Measurements from ENCODE around the gene LGR5. TPM values are rescaled to one million over a fixed set of nuclear protein-coding genes. Genes with fewer than 3 reads are reported as not detected.

The LGR5 gene
- total RNA-seq, 1 experiment from 2014 or later, result not detected

DNA sequence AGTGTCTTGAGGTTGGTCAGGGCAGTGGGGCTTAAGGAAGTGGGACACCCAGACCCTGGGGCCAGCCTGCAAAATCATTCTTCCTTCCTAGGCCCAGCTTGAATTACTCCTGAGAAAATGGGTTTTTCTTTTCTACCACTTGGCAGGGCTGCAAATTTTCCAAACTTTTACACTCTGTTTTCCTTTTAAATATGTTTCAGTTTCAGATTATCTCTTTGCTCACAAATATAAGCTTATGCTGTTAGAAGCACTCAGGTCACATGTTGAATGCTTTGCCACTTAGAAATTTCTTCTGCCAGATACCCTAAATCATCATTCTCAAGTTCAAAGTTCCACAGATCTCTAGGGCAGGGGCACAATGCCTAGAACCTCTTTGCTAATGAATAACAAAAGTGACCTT lies 2.9 kb upstream of the LGR5 start:
- no peaks in the 10 kb centered on the region for H3K9me3 ChIP-seq (ENCODE audit: insufficient read depth, low read depth)
- H3K36me3 ChIP-seq (ENCODE audit: low read depth), result no peaks in the 10 kb centered on the region
- no peaks in the 10 kb centered on the region for H3K4me1 ChIP-seq (replicated peaks; ENCODE audit: insufficient read depth)
- peaks cover 26% of the 10 kb centered on the region for H3K27me3 ChIP-seq (ENCODE audit: insufficient read depth, low read depth)
- intact Hi-C loops (cut with micrococcal nuclease; ENCODE audit: unreplicated experiment), result no loop called here
- POLR2A ChIA-PET (ENCODE audit: unreplicated experiment), result no interaction called here
- CTCF ChIA-PET, result no interaction called here
- BruUV-seq (replicated peaks), result no TSS peak
- no peak for DNase-seq
- no peak overlapping the region for H3K4me2 ChIP-seq
- H3F3A ChIP-seq (ENCODE audit: insufficient read depth, low read depth), result no peaks in the 10 kb centered on the region
- no peaks in the 10 kb centered on the region for H3K79me2 ChIP-seq (ENCODE audit: low read depth)
- H2AFZ ChIP-seq, result no peak overlapping the region
- no peaks in the 10 kb centered on the region for H3K9me2 ChIP-seq (ENCODE audit: insufficient read depth)
- TF ChIP-seq, protein P1, sequence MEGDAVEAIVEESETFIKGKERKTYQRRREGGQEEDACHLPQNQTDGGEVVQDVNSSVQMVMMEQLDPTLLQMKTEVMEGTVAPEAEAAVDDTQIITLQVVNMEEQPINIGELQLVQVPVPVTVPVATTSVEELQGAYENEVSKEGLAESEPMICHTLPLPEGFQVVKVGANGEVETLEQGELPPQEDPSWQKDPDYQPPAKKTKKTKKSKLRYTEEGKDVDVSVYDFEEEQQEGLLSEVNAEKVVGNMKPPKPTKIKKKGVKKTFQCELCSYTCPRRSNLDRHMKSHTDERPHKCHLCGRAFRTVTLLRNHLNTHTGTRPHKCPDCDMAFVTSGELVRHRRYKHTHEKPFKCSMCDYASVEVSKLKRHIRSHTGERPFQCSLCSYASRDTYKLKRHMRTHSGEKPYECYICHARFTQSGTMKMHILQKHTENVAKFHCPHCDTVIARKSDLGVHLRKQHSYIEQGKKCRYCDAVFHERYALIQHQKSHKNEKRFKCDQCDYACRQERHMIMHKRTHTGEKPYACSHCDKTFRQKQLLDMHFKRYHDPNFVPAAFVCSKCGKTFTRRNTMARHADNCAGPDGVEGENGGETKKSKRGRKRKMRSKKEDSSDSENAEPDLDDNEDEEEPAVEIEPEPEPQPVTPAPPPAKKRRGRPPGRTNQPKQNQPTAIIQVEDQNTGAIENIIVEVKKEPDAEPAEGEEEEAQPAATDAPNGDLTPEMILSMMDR (conservative IDR thresholded peaks at IDR 0.05), result no peak
- no peak for TF ChIP-seq EZH2 (IDR thresholded peaks at IDR 0.05; ENCODE audit: low read depth)
- no peaks in the 10 kb centered on the region for H4K20me1 ChIP-seq (ENCODE audit: insufficient read depth)
- no peak overlapping the region for H3K4me3 ChIP-seq
- no peak overlapping the region for H3K27ac ChIP-seq

DNA sequence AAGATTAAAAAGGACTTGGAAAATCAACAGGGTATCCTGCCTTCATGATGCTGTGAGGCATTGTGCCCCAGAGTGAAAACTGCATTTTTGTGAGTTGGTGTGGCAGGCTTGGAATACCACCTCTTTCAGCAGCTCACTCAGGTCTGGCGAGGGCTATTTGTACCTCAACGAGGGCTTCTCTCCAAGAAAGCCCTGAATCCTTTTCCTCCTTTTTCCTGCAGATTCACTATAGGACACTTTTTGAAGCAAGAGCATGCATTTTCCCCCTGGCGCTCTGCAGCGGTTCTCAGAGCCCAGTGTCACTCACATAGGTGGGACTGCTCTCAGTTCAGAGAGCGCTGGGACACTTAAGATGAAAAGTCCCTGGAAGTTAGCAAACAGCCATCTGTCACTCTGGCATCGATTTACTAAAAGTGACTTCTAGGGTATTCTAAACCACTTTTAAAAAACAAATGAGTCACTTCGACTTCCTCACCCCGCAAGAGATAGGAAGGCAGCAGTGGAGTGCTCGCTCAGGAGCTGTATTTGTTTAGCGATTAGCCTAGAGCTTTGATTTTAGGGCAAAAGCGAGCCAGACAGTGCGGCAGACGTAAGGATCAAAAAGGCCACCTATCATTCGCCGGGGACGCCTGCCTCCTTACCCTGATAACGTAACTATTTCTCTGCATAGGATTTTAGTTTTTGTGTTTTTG lies 782 bp upstream of the LGR5 start:
- H3K9me2 ChIP-seq (ENCODE audit: insufficient read depth), result no peaks in the 10 kb centered on the region
- no peaks in the 10 kb centered on the region for H3K79me2 ChIP-seq (ENCODE audit: low read depth)
- TF ChIP-seq EZH2 (IDR thresholded peaks at IDR 0.05; ENCODE audit: low read depth), result no peak
- TF ChIP-seq, protein P1 (conservative IDR thresholded peaks at IDR 0.05), result no peak
- ChIA-PET CTCF (no interaction called here), POLR2A (ENCODE audit: unreplicated experiment) (no interaction called here)
- no peaks in the 10 kb centered on the region for H3K36me3 ChIP-seq (ENCODE audit: low read depth)
- peaks cover 34% of the 10 kb centered on the region for H3K27me3 ChIP-seq (ENCODE audit: insufficient read depth, low read depth)
- H4K20me1 ChIP-seq (ENCODE audit: insufficient read depth), result no peaks in the 10 kb centered on the region
- DNase-seq, result peak in 1 of 2 experiments; percentile 5
- peak overlapping the region; percentile 36 for H3K4me2 ChIP-seq
- H3K9me3 ChIP-seq (ENCODE audit: insufficient read depth, low read depth), result no peaks in the 10 kb centered on the region
- no peak overlapping the region for H2AFZ ChIP-seq
- no peaks in the 10 kb centered on the region for H3K4me1 ChIP-seq (replicated peaks; ENCODE audit: insufficient read depth)
- H3F3A ChIP-seq (ENCODE audit: insufficient read depth, low read depth), result no peaks in the 10 kb centered on the region
- no TSS peak for BruUV-seq (replicated peaks)
- intact Hi-C loops (cut with micrococcal nuclease; ENCODE audit: unreplicated experiment), result no loop called here
- H3K4me3 ChIP-seq, result peak overlapping the region; percentile 4; the same call in 1 of the 2 replicates
- H3K27ac ChIP-seq, result no peak overlapping the region

DNA sequence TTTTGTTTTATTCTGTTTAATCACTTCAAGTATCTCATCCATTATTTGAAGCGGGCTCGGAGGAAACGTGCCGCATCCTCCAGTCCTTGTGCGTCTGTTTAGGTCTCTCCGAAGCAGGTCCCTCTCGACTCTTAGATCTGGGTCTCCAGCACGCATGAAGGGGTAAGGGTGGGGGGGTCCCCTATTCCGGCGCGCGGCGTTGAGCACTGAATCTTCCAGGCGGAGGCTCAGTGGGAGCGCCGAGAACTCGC lies 311 bp upstream of the LGR5 start:
- POLR2A ChIA-PET (ENCODE audit: unreplicated experiment), result no interaction called here
- no peaks in the 10 kb centered on the region for H4K20me1 ChIP-seq (ENCODE audit: insufficient read depth)
- H3K36me3 ChIP-seq (ENCODE audit: low read depth), result no peaks in the 10 kb centered on the region
- H3K9me2 ChIP-seq (ENCODE audit: insufficient read depth), result no peaks in the 10 kb centered on the region
- CTCF ChIA-PET, result no interaction called here
- H3K27me3 ChIP-seq (ENCODE audit: insufficient read depth, low read depth), result peaks cover 34% of the 10 kb centered on the region
- no peak overlapping the region for H2AFZ ChIP-seq
- no peaks in the 10 kb centered on the region for H3K4me1 ChIP-seq (replicated peaks; ENCODE audit: insufficient read depth)
- H3K4me3 ChIP-seq, result peak overlapping the region; percentile 4; the same call in 1 of the 2 replicates
- intact Hi-C loops (cut with micrococcal nuclease; ENCODE audit: unreplicated experiment), result no loop called here
- no peak overlapping the region for H3K27ac ChIP-seq
- no peaks in the 10 kb centered on the region for H3F3A ChIP-seq (ENCODE audit: insufficient read depth, low read depth)
- BruUV-seq (replicated peaks), result no TSS peak
- H3K79me2 ChIP-seq (ENCODE audit: low read depth), result no peaks in the 10 kb centered on the region
- no peaks in the 10 kb centered on the region for H3K9me3 ChIP-seq (ENCODE audit: insufficient read depth, low read depth)
- H3K4me2 ChIP-seq, result peak overlapping the region; percentile 36
- TF ChIP-seq, protein P1 (conservative IDR thresholded peaks at IDR 0.05), result no peak
- no peak for TF ChIP-seq EZH2 (IDR thresholded peaks at IDR 0.05; ENCODE audit: low read depth)
- DNase-seq, result no peak
